Ovary (tissue), 10 donors: ENCODE data around the gene MTERF4. TPM values are rescaled to one million over a fixed set of nuclear protein-coding genes. Genes with fewer than 3 reads are reported as not detected.

Source experiments
- DNase-seq, 5 donors: peaks; one replicate each; pipeline ENCODE4 v3.0.0-alpha.2; 2019 to 2020
- H3K27ac ChIP-seq, 2 donors: fragments of 200-600 bp; one replicate each; pipeline versions ENCODE4 v1.5.1 to v1.8.0; 2019 to 2022
- H3K27me3 ChIP-seq: fragments of 200-600 bp; one replicate; pipeline ENCODE4 v1.8.0; 2022
- H3K36me3 ChIP-seq: fragments of 200-600 bp; sonication (generic); one replicate; pipeline ENCODE4 v1.5.1; 2019
- H3K4me1 ChIP-seq: one replicate; pipeline ENCODE4 v1.8.1; 2013; ENCODE audit warnings: mild to moderate bottlenecking, moderate library complexity; ENCODE audit not compliant: insufficient read depth
- H3K4me3 ChIP-seq: fragments of 200-600 bp; sonication (generic); one replicate; pipeline ENCODE4 v1.5.1; 2017
- H3K9me3 ChIP-seq, 2 donors: fragments of 200-600 bp in 1 of 2; sonication (generic) in 1 of 2; one replicate each; pipeline versions ENCODE4 v1.5.1 to v1.8.1; 2013 to 2019; ENCODE audit warnings: mild to moderate bottlenecking in 1 of 2, moderate library complexity in 1 of 2
- EP300 ChIP-seq: sonication (generic); formaldehyde crosslinking; IDR thresholded peaks from one replicate; pipeline ENCODE4 v1.6.1; 2017; ENCODE audit warnings: antibody characterized with exemption
- POLR2A ChIP-seq: fragments of 450-650 bp; IDR thresholded peaks from one replicate; pipeline ENCODE4 v1.6.1; 2017; ENCODE audit warnings: antibody characterized with exemption, mild to moderate bottlenecking, moderate library complexity
- WGBS, 3 donors: extraction: QIAGEN DNeasy Blood & Tissue Kit in 1 of 3; methylation state at CpG; one replicate each; pipeline versions ENCODE4 v1.1.5 to v1.1.7; 2013 to 2017; 5-methylcytosine and 5-hydroxymethylcytosine counted together
- intact Hi-C, 4 donors: fragments of 100-400 bp; cut with DNase I; formaldehyde crosslinking; loops; one replicate each; pipeline versions ENCODE4 v1.11.0 to v1.15.1; 2022 to 2023
- long read RNA-seq, 3 donors: library from polyadenylated mRNA in 2 of 3; unstranded in 2 of 3; transcript quantifications; one replicate each; pipeline ENCODE4 v2.0.0 and lab custom pipeline, GENCODE V29; 2021 to 2026
- polyA plus RNA-seq, 2 donors: library from polyadenylated mRNA; stranded (reverse); fragments of 200-250 nt in 1 of 2; fragments of 350-450 nt in 1 of 2; fragmentation: Illumina TruSeq in 1 of 2; extraction: RNeasy Lipid Tissue Mini Kit (QIAGEN cat#74804) in 1 of 2; gene quantifications; one replicate each; pipeline ENCODE4 v1.2.3, GENCODE V29; 2013 to 2014
- total RNA-seq, 7 donors: library from RNA; depleted of rRNA in 2 of 7; stranded (reverse); fragments of >200 nt in 2 of 7; fragmentation: NEBNext Ultra II Directional in 3 of 7; extraction: Animal tissue kit (Norgen Biotek cat#: 25700) in 3 of 7; gene quantifications; one replicate each; pipeline versions ENCODE4 v1.1.0 to v1.2.4, GENCODE V29; 2016 to 2023
- TF ChIP-seq, protein P1 (sequence below), 3 donors: fragments of 450-650 bp in 2 of 3; fragments of 200-600 bp in 1 of 3; IDR thresholded peaks; one replicate each; pipeline versions ENCODE4 v1.5.1 to v1.8.0; 2016 to 2022; ENCODE audit warnings: antibody characterized with exemption in 3 of 3, mild to moderate bottlenecking in 1 of 3
- donor health status: DM: no; HTN: no; CAD: no; lungs with moderate emphysema.
- donor health status: DM: no; HTN: no; CAD: no.
- donor health status: Bipolar disorder and iron deficiency.
- donor health status: DM: yes; HTN: yes; CAD: no.
- donor health status: DM: no; HTN: no; CAD: no.
- donor health status: DM: yes; HTN: yes; CAD: no.

The MTERF4 gene, protein sequence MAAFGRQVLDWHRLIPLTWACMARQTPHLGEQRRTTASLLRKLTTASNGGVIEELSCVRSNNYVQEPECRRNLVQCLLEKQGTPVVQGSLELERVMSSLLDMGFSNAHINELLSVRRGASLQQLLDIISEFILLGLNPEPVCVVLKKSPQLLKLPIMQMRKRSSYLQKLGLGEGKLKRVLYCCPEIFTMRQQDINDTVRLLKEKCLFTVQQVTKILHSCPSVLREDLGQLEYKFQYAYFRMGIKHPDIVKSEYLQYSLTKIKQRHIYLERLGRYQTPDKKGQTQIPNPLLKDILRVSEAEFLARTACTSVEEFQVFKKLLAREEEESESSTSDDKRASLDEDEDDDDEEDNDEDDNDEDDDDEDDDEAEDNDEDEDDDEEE
- 10 to 100 TPM; 24.8 to 45.7 (median 35.7) TPM for total RNA-seq
- polyA plus RNA-seq, result 10 to 100 TPM; 41.6 to 60.7 TPM
- long read RNA-seq, donor 1, transcript MTERF4-202 (4 exons, 1,637 nt), result major isoform, 98 of 147 reads
- long read RNA-seq, donor 1, partial matches to known transcripts, result 6 of 147 reads
- long read RNA-seq, donor 1, other reads (novel, unspliced or antisense), result 33 of 147 reads
- long read RNA-seq, donor 2, transcript MTERF4-202 (4 exons, 1,637 nt), result major isoform, 8 of 17 reads
- long read RNA-seq, donor 2, partial matches to known transcripts, result 0 of 17 reads
- long read RNA-seq, donor 2, other reads (novel, unspliced or antisense), result 0 of 17 reads
- long read RNA-seq, donor 3, transcript MTERF4-202 (4 exons, 1,637 nt), result major isoform, 25 of 43 reads
- long read RNA-seq, donor 3, partial matches to known transcripts, result 1 of 43 reads
- long read RNA-seq, donor 3, other reads (novel, unspliced or antisense), result 10 of 43 reads

DNA sequence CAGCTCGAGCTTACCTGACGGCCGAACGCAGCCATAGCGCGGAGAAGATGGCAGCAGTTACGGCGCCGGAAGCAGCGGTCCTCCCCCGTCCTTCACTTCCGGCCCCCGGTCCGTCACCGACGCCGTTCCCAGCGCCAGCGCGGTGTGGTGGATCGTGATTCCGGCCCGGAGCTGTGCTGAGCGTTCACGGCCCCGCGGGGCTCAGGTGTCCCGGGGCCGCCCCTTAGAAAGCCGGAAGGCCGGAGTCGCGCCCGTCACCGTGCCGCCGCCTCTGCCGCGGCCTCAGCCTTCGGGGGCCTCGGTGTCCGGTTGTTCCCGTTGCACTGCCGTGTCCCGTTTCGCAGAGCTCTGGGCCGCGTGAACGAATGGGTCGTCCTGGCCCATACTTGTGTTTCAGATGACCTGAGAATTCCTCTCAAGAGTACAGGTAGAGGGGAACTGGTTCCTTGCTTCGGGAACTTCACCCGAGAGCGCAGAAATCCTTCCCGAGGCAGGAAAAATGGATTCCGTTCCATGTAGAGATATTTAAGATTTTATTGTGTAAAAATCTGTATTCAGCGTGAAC is at the start of gene MTERF4:
TSS of gene MTERF4 (minus strand) at position 49 of the 565 bp plus-strand sequence. CDS start at position 35, 14 bp downstream.
- no peaks in the 10 kb centered on the region for H3K27me3 ChIP-seq

DNA sequence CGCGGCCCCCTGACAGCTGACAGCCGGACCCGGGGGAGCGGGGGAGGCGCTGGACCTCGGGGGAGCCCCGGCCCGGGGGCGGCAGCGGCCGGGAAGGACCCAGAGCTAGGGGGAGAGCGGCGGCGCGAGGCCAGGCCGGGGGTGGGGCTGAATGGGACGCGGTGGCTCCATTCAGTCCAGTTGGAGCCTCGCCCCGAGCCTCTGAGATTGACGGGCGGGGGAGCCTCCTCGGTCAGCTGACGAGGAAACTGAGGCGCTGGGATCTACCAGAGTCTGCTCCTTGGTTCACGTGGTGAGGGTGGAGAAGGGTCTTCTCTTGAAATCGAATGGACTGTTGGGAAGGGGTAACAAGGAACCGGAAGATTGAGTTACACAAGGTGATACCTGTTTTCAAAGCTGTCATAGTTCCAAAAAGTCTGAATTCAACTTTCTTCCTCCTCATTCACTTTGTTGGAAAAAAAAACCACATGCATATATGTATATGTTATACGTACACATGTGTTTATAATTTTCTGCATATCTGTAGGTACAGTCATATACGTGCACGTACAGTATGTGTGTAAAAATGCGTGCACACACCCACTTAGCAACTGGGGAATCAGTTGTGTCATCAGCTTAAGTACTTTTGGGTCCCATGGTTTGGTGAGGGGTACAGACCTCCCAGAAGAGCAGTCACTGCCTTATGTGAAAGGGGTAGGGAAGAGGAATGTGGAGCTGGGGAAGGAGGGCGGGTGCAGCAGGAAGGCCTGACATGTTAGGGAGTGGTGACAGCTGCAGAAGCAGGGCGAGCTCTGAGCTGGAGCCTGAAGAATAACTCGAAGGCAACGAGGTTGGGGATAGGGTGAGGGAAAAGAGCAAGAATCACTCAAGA is 48.8 kb upstream of the MTERF4 start:
- Histone ChIP-seq H3K27ac (peak overlapping the region in 1 of 2 donors; percentile 74), H3K4me1 (no peaks in the 10 kb centered on the region), H3K4me3 (peak overlapping the region; percentile 87), H3K9me3 (no peaks in the 10 kb centered on the region), H3K27me3 (no peaks in the 10 kb centered on the region), H3K36me3 (no peaks in the 10 kb centered on the region)
- intact Hi-C loops, result no loop called here
- TF ChIP-seq, protein P1, sequence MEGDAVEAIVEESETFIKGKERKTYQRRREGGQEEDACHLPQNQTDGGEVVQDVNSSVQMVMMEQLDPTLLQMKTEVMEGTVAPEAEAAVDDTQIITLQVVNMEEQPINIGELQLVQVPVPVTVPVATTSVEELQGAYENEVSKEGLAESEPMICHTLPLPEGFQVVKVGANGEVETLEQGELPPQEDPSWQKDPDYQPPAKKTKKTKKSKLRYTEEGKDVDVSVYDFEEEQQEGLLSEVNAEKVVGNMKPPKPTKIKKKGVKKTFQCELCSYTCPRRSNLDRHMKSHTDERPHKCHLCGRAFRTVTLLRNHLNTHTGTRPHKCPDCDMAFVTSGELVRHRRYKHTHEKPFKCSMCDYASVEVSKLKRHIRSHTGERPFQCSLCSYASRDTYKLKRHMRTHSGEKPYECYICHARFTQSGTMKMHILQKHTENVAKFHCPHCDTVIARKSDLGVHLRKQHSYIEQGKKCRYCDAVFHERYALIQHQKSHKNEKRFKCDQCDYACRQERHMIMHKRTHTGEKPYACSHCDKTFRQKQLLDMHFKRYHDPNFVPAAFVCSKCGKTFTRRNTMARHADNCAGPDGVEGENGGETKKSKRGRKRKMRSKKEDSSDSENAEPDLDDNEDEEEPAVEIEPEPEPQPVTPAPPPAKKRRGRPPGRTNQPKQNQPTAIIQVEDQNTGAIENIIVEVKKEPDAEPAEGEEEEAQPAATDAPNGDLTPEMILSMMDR (IDR thresholded peaks at IDR 0.05), result no peak
- TF ChIP-seq EP300, result no peak
- TF ChIP-seq POLR2A, result no peak
- 5 to 8% (median 8%) methylated on average over 25 to 37 of the region's 37 CpGs for WGBS, 3 donors
- no peak for DNase-seq

More for the DNA sequence above, at the start of gene MTERF4:
- intact Hi-C loops, result no loop called here
- Histone ChIP-seq H3K9me3 (no peaks in the 10 kb centered on the region), H3K27ac (peak within 1 kb of the TSS; percentile 66 to 84), H3K4me1 (peaks cover 9% of the 10 kb centered on the region), H3K4me3 (peak within 1 kb of the TSS; percentile 94), H3K36me3 (no peaks in the 10 kb centered on the region)
- DNase-seq, result peak; percentile 83 to 90 (median 86)
- TF ChIP-seq, protein P1 (IDR thresholded peaks at IDR 0.05), result peak in 1 of 3 donors; percentile 31
- peak; percentile 57 for TF ChIP-seq POLR2A
- TF ChIP-seq EP300, result no peak
- whole genome bisulfite sequencing, 3 donors, result 0% methylated on average over 35 to 56 of the region's 56 CpGs

DNA sequence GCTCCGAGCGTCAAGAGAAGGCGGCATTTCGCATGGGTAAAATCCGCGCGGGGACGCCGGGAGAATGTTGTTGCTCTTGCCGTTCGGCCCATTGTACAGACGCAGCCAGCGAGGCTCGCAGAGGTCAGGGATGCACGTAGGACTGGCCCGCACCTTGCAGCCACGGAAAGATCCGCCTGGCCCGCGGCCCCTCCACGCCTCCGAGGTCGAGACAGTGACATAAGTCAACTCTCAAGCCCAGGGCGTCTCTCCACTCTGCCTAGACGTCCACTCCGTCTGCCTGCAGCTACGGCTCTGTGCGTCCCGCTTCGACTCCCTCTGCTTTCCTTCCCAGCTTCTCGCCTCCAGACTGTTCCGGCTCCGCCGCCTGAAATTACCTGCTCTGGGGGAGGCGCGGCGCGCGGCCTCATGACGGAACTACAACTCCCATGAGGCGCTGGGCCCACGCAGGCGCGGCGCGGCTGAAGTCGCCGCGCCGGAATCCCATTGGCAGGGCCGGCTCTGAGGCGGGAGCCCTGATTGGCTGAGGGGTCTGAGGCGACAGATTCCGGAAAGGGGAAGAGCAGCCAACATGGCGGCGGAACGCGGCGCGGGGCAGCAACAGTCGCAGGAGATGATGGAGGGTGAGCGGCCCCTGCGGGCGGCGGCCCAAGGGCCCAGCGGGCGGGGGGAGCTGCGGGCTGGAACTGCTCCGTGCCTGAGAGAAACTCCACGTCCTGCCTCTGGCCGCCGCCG is 48.0 kb upstream of the MTERF4 start, which contains the start of gene PPP1R7:
TSS of gene PPP1R7 (plus strand) at position 543 of the 735 bp plus-strand sequence. CDS start at position 572, 29 bp downstream.
- H3K4me1 ChIP-seq, result no peaks in the 10 kb centered on the region
- H3K9me3 ChIP-seq, result no peaks in the 10 kb centered on the region
- DNase-seq, result peak; percentile 92 to 95 (median 93)
- H3K27me3 ChIP-seq, result no peaks in the 10 kb centered on the region
- 0 to 1% (median 0%) methylated on average over 60 to 73 of the region's 73 CpGs for WGBS, 3 donors
- H3K27ac ChIP-seq, result peak within 1 kb of the TSS in 1 of 2 donors; percentile 74
- H3K36me3 ChIP-seq, result no peaks in the 10 kb centered on the region
- intact Hi-C loops, result no loop called here
- TF ChIP-seq POLR2A (peak; percentile 79), EP300 (no peak)
- TF ChIP-seq, protein P1 (IDR thresholded peaks at IDR 0.05), result peak in 1 of 3 donors; percentile 25
- H3K4me3 ChIP-seq, result peak within 1 kb of the TSS; percentile 87
